Measurements from ENCODE around the gene EDC3.

- TF ChIP-seq CTCF (IDR thresholded peaks at IDR 0.05), result no peak
- TF ChIP-seq POLR2A (IDR thresholded peaks at IDR 0.05), result no peak
Measured at GRCh38 chr15:74725845-74726773, 30.3 kb upstream of the EDC3 start.
